Peyer's patch (tissue), 4 donors: ENCODE measurements around the gene CATSPER3.

Source experiments
- CTCF ChIP-seq, 6 experiments: fragments of 450-650 bp in 4 of 6; fragments of 200-600 bp in 2 of 6; sonication (generic) in 1 of 6; IDR thresholded peaks; one replicate each; pipeline ENCODE4 v1.5.1; 2017 to 2019; ENCODE audit warnings: antibody characterized with exemption in 6 of 6, mild to moderate bottlenecking in 3 of 6, moderate library complexity in 1 of 6
- POLR2A ChIP-seq, 2 donors: fragments of 450-650 bp; IDR thresholded peaks; one replicate each; pipeline ENCODE4 v1.5.1; 2017; ENCODE audit warnings: antibody characterized with exemption in 2 of 2, mild to moderate bottlenecking in 2 of 2, moderate library complexity in 2 of 2

GRCh38 chr5:135058331-135058732 is 90.6 kb downstream of the CATSPER3 start:
- TF ChIP-seq CTCF (IDR thresholded peaks at IDR 0.05): no peak
- no peak for TF ChIP-seq POLR2A (IDR thresholded peaks at IDR 0.05)
